GM19099 (cell line): ENCODE data around the gene N4BP2.

Experiments used
- POLR2A ChIP-seq: IDR thresholded peaks from 3 replicates; pipeline ENCODE4 v1.6.1; 2011; ENCODE audit warnings: low read depth; ENCODE audit not compliant: insufficient read length; ENCODE audit errors: extremely low read depth

N4BP2 gene

DNA sequence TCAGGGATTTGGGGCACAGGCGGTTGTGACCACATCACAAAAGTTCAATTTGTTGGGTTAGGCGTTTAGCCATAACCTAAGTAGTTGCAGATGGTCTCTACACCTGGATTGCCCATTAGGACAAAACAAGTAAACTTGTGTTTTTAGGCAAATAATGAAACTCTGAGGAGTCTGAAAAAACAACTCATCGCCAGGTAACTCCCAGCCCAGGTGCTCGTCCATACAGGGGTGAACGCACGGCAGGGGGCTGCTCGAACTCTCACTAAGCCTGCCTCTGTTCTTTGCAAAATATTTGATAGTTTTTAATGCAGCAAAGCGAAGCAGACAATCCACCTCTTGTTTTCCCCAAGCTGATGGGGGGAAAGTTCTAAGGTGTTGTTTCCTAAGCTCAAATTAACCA lies 139.6 kb downstream of the N4BP2 start:
- no peak for TF ChIP-seq POLR2A

DNA sequence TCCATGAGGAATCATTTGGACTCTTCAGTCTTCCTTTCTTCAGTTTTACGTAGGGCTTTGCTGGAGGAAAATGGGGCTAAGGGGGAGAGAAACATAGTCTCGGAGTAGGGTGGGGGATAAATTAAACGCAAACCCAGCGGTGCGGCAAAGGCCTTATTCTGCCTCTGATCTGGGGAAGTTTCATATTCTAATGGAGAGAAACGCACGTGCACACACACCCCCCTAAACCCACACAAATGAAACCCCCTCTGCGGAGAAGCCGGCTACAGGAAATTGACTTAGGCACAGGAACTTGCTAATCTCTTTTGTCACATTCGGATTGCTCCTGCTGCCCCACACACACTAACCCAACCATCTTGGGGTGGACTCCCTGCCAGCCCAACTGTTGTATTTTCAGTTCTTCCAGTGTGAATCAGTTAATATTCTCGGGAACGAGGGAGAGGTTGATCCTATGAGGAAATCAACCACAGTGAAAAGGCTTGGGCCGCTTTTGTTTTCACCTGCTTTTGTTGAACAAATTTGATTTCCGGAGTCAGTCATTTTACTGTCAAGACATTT lies 140.2 kb downstream of the N4BP2 start, which contains the start of gene RHOH:
Gene RHOH (plus strand): TSS at position 308 of the 558 bp plus-strand sequence. CDS start 46,356 bp downstream, outside the sequence.
- peak; percentile 84 for TF ChIP-seq POLR2A

DNA sequence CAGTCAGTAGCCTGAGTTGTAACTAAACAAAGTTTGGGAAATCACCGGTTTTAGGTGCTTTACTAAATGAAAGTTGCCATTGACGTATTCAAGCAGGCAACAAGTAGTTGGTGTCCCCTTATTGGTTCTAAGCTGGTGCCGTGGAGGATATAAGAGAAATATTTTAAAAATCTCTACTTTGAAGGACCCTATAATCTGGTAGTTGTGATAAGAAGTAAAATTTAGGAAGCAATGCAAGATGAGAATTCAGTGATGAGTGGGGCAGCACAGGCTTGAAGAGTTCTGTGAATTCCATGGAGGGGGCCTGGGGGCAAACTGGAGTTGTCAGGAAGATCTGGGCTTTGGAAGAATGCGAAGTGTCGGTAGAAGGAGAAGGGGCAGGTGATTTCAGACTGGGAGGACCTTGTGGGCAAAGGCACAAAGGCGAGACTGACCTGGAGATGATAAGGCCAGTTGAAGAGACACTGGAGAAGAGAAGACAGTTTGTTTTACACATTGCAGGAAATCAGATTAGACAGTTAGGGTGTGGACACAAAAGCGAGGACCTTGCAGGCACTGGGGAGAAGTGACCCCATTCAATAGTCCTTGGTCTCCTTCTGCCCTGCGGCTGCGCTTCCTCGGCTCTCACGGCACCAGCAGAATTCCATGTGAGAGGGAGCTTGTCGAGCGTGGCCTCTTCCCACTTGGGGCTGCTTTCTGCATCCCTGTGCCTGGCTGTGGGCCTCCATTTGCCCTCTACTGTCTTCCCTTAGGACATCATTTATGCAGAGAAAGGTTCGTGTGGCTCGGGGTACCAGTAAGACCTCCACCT lies 141.4 kb downstream of the N4BP2 start:
- TF ChIP-seq POLR2A, result peak; percentile 51

DNA sequence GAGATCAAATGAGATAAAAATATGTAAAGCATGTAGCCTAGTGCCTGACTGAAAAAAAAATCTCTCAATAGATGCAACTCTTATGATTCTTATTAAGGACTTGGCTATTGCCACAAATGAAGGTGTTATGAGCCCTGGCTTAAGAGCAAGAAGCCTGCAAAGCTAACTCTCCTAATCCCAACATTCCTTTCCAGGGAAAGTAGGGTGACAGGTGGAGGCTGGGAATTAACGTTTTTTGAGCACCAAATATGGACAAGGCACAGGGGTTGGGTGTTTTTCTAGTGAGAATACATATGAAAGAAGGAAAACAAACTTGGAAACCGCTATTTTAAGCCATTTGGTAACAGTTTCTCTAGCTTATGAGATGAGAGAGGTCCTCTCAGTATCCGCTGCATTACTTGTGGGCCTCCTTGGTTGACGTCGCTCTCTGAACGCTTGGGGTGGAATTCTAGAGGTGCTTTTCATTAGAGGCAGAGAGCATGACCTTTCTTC lies 142.6 kb downstream of the N4BP2 start:
- TF ChIP-seq POLR2A, result peak; percentile 26

DNA sequence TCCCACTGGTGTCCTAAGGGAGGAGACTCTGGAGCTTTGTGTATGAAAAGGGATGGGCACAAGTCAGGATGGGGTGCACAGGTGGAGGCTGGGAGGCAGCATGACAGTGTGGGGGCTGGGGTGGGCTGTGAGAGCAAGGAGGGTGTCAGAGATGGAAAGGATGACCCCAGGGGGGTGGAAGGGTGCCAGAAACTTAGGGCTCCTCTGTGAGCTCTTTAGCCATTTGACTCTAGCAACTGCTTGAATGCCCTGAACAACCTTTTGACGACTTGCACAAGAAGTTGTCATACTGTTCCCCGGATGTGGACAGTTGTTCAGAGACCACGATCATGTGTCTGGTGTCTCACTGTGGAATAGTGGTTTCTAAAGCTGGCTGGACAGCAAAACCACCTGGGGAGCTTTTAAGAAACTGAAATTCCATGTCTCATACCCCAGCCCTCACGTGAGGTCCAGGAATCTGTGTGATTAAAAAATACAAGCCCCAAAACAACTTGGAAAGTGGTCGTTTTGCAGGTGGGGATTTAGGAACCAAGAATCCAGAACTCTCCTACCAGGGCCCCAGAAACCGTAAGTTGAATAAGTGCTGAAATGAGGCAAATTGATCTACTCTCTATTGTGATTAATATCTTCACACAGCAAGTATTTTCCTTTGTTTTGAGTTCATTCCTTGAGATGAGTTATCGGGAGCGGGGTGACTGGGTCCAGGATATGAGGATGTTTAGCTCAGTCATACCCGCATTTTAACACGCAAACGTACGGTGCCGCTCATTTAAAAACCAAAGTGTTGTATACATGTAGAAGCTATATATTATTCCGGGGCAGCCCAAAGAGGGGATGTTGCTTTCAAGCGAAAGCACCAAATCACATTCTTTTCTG lies 143.6 kb downstream of the N4BP2 start:
- peak; percentile 75 for TF ChIP-seq POLR2A

DNA sequence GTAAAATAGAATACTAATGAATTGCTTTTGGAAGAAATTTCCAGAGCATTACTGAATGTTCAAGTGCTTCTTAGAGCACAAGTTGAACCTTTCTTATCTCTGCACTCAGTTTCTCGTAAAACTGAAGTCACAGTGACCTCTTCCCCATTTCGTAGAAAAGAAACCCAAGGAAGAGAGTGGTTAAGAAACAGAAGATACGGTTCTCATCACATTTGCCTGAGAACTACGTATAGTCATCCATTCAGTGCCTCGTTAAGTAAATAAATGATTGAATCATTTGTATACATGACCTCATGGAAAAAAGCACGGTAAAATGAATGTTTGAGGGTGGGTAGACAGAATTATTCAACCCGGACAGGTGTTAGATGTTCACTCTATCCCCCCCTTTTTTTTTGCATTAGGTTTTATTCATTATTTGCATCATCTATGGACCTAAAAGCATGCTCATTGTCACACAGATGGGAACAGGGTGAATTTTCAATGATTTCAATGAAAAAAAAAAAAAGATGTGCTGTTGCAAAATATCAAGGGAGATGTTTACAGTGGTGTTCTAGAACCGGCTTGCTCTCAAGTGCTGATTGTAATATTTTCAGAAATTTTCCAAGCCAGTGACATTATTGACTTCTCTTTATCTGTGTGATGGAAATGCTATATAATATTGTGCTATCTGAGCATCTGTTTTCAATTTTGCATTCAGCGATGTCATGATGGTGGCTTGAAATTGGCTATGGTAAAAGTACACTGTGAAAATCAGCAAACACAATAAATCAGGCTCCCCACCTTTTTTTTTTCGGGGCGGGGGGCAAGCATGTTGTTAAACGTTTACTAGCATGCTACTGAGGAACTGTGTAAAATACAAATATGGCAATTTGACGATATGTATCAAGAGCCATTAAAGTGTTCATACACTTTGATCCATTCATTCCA lies 144.5 kb downstream of the N4BP2 start:
- peak; percentile 59 for TF ChIP-seq POLR2A

DNA sequence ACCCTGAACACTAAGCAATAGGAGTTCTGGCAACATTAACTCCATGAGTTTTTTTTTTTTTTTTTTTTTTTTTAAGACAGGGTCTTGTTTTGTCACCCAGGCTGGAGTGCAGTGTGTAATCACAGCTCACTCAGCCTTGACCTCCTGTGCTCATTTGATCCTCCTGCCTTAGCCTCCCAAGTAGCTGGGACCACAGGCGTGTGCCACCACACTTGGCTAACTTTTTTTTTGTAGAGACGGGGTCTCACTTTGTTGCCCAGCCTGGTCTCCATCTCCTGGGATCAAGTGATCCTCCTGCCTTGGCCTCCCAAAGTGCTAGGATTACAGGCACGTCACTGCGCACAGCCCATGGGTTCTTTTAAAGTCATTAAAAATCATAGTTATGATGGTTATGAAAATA lies 145.2 kb downstream of the N4BP2 start:
- no peak for TF ChIP-seq POLR2A

- TF ChIP-seq POLR2A, result peak; percentile 37
Measured at GRCh38 chr4:40202474-40202873, 145.8 kb downstream of the N4BP2 start.

- TF ChIP-seq POLR2A, result peak; percentile 11
Measured at GRCh38 chr4:40204507-40205258, 148.0 kb downstream of the N4BP2 start.

- peak; percentile 40 for TF ChIP-seq POLR2A
Measured at GRCh38 chr4:40205259-40206198, 148.9 kb downstream of the N4BP2 start.

DNA sequence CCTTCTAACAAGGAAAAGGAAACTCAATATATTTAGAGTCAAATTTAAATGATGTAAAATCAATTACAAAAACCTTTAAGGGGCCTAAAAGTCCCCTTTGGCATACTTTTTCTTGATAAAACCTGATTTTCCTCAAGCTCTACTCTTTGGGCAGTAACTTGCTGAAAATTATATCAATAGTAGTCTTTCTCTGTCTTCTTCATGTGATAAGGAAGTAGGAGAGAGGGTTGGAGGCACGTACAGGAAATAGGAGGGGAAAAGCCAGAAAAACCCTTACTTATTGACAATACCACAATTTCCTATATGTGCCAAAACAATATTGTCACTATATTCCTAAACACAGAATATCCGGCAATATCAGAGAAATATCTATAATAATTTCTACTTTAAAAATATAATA lies 149.8 kb downstream of the N4BP2 start:
- TF ChIP-seq POLR2A, result no peak
